ENCODE data around the gene NOL4. TPM values are rescaled to one million over a fixed set of nuclear protein-coding genes. Genes with fewer than 3 reads are reported as not detected.

The NOL4 gene
- total and polyA plus RNA-seq, 2 experiments from 2014 or later = 0.52 to 0.63 TPM

DNA sequence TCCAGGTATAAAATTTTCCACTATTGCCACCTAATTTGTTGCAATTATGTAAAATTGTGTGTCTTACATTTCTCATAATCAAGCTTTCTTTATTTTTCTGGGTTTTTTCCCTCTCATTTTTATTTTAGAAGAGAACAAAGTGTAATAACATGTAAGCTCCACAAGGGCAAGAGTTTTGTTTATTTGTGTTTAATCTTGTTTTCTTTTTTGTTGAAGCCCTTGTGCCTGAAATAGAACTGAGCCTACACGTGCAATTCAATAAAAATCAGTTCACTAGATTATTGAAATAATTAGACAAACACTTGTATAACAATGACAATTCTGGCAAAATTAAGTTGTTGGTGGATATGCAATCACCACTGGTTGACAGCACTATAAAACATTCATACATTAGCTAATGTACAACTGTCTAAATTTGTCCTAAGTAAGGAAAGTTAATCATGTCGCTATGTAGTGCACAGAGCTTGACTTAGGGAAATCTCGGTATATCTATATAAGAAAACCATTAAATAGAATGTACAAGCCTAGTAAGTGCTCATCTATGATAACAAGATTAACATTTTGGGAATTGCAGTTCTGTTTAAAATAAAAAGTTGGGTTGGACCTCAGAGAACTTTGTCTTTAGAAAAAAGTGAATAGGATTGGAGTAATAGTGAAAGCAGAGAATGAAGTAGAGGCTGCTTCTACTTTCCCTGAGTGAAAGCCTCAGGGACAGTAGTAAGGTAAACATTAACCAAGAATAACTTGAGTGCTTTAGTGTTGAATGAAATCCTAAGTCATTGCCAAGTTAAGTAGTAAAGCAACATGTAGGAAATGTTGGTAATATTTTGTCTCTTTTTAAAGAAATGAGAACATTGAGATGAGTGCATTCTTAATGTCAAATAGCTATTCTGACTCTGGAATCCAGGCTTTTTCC lies 37.4 kb upstream of the NOL4 start:
- H3K4me1 ChIP-seq (ENCODE audit: insufficient read depth) = peaks cover 4% of the 10 kb centered on the region; the same call in 1 of the 2 replicates
- no peak overlapping the region for H3K27ac Mint-ChIP-seq
- H3K36me3 Mint-ChIP-seq (ENCODE audit: low read depth) = peaks cover 16% of the 10 kb centered on the region
- no peak overlapping the region for H3K27ac ChIP-seq (ENCODE audit: low read depth)
- H3K27me3 ChIP-seq (ENCODE audit: insufficient read depth) = no peaks in the 10 kb centered on the region
- H2AFZ ChIP-seq = no peak overlapping the region
- DNase-seq (ENCODE audit: low spot score) = no peak
- ATAC-seq = no peak
- no peaks in the 10 kb centered on the region for H4K20me1 ChIP-seq (replicated peaks; ENCODE audit: insufficient read depth)
- H3K4me2 ChIP-seq = no peak overlapping the region
- peaks cover 25% of the 10 kb centered on the region for H3K9me3 Mint-ChIP-seq
- no peaks in the 10 kb centered on the region for H3K27me3 Mint-ChIP-seq (ENCODE audit: insufficient read depth, low read depth, poor library complexity)
- H3K79me2 ChIP-seq (replicated peaks; ENCODE audit: insufficient read depth) = no peaks in the 10 kb centered on the region
- TF ChIP-seq NANOG (IDR thresholded peaks at IDR 0.05; ENCODE audit: borderline replicate concordance) = no peak
- TF ChIP-seq, protein P1, sequence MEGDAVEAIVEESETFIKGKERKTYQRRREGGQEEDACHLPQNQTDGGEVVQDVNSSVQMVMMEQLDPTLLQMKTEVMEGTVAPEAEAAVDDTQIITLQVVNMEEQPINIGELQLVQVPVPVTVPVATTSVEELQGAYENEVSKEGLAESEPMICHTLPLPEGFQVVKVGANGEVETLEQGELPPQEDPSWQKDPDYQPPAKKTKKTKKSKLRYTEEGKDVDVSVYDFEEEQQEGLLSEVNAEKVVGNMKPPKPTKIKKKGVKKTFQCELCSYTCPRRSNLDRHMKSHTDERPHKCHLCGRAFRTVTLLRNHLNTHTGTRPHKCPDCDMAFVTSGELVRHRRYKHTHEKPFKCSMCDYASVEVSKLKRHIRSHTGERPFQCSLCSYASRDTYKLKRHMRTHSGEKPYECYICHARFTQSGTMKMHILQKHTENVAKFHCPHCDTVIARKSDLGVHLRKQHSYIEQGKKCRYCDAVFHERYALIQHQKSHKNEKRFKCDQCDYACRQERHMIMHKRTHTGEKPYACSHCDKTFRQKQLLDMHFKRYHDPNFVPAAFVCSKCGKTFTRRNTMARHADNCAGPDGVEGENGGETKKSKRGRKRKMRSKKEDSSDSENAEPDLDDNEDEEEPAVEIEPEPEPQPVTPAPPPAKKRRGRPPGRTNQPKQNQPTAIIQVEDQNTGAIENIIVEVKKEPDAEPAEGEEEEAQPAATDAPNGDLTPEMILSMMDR (conservative IDR thresholded peaks at IDR 0.05; ENCODE audit: low read depth in 2 of 2) = peak in 1 of 2 experiments; percentile 35; a peak in 2 of 4 replicates
- peaks cover 7% of the 10 kb centered on the region; the same call in 2 of the 3 replicates for H3K4me1 Mint-ChIP-seq
- no peaks in the 10 kb centered on the region; the same call in 1 of the 2 replicates for H3K36me3 ChIP-seq (ENCODE audit: insufficient read depth)
- H3K4me3 Mint-ChIP-seq = no peak overlapping the region
- no peaks in the 10 kb centered on the region for H3K9me2 ChIP-seq (ENCODE audit: insufficient read depth)
- H3F3A ChIP-seq (replicated peaks; ENCODE audit: low read depth) = no peaks in the 10 kb centered on the region
- H3K4me3 ChIP-seq = no peak overlapping the region

DNA sequence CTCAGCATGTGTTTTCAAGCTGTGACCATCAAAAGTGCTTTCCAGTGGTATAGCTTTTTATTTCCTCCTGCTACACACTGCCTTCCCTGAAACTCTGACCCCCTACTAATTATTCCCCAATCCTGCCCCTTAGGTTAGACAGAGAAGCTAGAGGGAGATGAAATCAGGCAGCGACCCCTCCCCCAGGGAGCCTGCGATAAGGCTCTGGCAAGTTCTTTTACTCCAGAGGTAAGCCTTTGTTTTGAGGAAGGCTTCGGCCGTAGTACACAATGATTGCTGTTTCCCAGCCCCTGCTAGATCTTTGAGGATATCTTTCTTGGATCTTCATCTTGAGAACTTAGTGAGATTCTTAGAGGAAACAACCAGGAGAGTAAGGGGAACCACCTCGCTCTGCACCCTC lies 33.5 kb upstream of the NOL4 start:
- peak; percentile 27 for DNase-seq (ENCODE audit: low spot score)
- ATAC-seq = peak; percentile 59
- Histone ChIP-seq H3K4me3 (no peak overlapping the region), H3K27me3 (ENCODE audit: insufficient read depth) (no peaks in the 10 kb centered on the region), H3K36me3 (ENCODE audit: insufficient read depth) (no peaks in the 10 kb centered on the region), H3K4me1 (ENCODE audit: insufficient read depth) (peaks cover 4% of the 10 kb centered on the region; the same call in 1 of the 2 replicates), H3K27ac (ENCODE audit: low read depth) (no peak overlapping the region), H3F3A (replicated peaks; ENCODE audit: low read depth) (no peaks in the 10 kb centered on the region), H2AFZ (peak overlapping the region; percentile 70), H4K20me1 (replicated peaks; ENCODE audit: insufficient read depth) (no peaks in the 10 kb centered on the region), H3K4me2 (no peak overlapping the region; the same call in 1 of the 2 replicates), H3K9me2 (ENCODE audit: insufficient read depth) (no peaks in the 10 kb centered on the region), H3K79me2 (replicated peaks; ENCODE audit: insufficient read depth) (no peaks in the 10 kb centered on the region)
- TF ChIP-seq CREB1 (CRISPR knock-in tag; IDR thresholded peaks at IDR 0.05; ENCODE audit: low read depth) (no peak), POLR2AphosphoS5 (IDR thresholded peaks at IDR 0.05; ENCODE audit: low read depth) (no peak)
- TF ChIP-seq, protein P2, sequence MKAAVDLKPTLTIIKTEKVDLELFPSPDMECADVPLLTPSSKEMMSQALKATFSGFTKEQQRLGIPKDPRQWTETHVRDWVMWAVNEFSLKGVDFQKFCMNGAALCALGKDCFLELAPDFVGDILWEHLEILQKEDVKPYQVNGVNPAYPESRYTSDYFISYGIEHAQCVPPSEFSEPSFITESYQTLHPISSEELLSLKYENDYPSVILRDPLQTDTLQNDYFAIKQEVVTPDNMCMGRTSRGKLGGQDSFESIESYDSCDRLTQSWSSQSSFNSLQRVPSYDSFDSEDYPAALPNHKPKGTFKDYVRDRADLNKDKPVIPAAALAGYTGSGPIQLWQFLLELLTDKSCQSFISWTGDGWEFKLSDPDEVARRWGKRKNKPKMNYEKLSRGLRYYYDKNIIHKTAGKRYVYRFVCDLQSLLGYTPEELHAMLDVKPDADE (IDR thresholded peaks at IDR 0.05) = no peak
- Mint-ChIP-seq H3K4me1 (peaks cover 7% of the 10 kb centered on the region; the same call in 2 of the 3 replicates), H3K27ac (no peak overlapping the region), H3K9me3 (peaks cover 2% of the 10 kb centered on the region; the same call in 2 of the 3 replicates), H3K27me3 (ENCODE audit: insufficient read depth, low read depth, poor library complexity) (no peaks in the 10 kb centered on the region), H3K36me3 (ENCODE audit: low read depth) (no peaks in the 10 kb centered on the region), H3K4me3 (no peak overlapping the region)

DNA sequence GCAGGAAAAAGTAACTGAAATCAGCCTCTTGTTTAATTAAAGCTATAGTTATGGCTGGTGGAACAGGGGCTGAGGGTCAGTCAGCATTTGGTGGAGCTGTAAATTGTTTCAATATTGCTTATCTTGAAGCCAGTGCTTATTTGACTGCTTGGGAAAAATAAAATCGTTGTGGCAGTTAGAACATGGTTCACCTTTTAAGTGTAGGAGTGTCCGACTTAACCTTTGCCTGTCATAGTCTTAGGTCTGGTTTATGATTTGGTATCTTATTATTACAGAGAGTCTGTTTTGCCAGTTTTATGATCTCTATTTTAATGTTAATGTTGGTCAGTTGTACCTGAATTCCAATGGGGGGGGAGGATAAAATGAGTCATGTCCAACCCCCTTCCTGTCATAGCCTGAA lies 27.2 kb upstream of the NOL4 start:
- H4K20me1 ChIP-seq (replicated peaks; ENCODE audit: insufficient read depth) = no peaks in the 10 kb centered on the region
- ATAC-seq = no peak
- H2AFZ ChIP-seq = no peak overlapping the region
- no peak overlapping the region for H3K4me3 ChIP-seq
- Mint-ChIP-seq H3K4me1 (no peaks in the 10 kb centered on the region), H3K36me3 (ENCODE audit: low read depth) (peaks cover 10% of the 10 kb centered on the region), H3K27me3 (ENCODE audit: insufficient read depth, low read depth, poor library complexity) (peaks cover 3% of the 10 kb centered on the region), H3K9me3 (peaks cover 19% of the 10 kb centered on the region), H3K4me3 (no peak overlapping the region), H3K27ac (no peak overlapping the region)
- H3K27ac ChIP-seq (ENCODE audit: low read depth) = no peak overlapping the region
- no peaks in the 10 kb centered on the region for H3K79me2 ChIP-seq (replicated peaks; ENCODE audit: insufficient read depth)
- no peaks in the 10 kb centered on the region for H3K36me3 ChIP-seq (ENCODE audit: insufficient read depth)
- H3K4me2 ChIP-seq = no peak overlapping the region
- H3F3A ChIP-seq (replicated peaks; ENCODE audit: low read depth) = no peaks in the 10 kb centered on the region
- no peak for DNase-seq (ENCODE audit: low spot score)
- H3K9me2 ChIP-seq (ENCODE audit: insufficient read depth) = no peaks in the 10 kb centered on the region
- no peaks in the 10 kb centered on the region for H3K4me1 ChIP-seq (ENCODE audit: insufficient read depth)
- no peaks in the 10 kb centered on the region for H3K27me3 ChIP-seq (ENCODE audit: insufficient read depth)
- TF ChIP-seq, protein P2 (IDR thresholded peaks at IDR 0.05) = no peak
- TF ChIP-seq STAT1 (IDR thresholded peaks at IDR 0.05; ENCODE audit: unreplicated experiment) (no peak), ZNF114 (CRISPR knock-in tag; IDR thresholded peaks at IDR 0.05) (no peak), EZH2phosphoT487 (IDR thresholded peaks at IDR 0.05; ENCODE audit: unreplicated experiment) (no peak), JUNB (IDR thresholded peaks at IDR 0.05; ENCODE audit: unreplicated experiment) (no peak)
- TF ChIP-seq, protein P1 (conservative IDR thresholded peaks at IDR 0.05; ENCODE audit: low read depth in 2 of 2) = no peak

Measured in GM23338 (cell line).